Astrocyte (in vitro differentiated cells and primary cell): Measurements from ENCODE around the gene RAB26. TPM values are rescaled to one million over a fixed set of nuclear protein-coding genes. Genes with fewer than 3 reads are reported as not detected.

Experiments
- DNase-seq: peaks from one replicate; pipeline ENCODE4 v3.0.0-alpha.2; 2010; ENCODE audit warnings: low read depth
- FAIRE-seq: peaks from 2 replicates; lab custom pipeline; 2011; peaks lifted over from hg19 to GRCh38; lab: Jason Lieb, UNC
- H2AFZ ChIP-seq: 2 replicates; pipeline ENCODE4 v1.6.0; 2012; ENCODE audit warnings: low read depth, low read length, inconsistent platforms
- H3K27ac ChIP-seq: 2 replicates; pipeline ENCODE4 v1.5.1; 2011; ENCODE audit warnings: low read depth, low read length, inconsistent platforms
- H3K27me3 ChIP-seq: 2 replicates; pipeline ENCODE4 v1.6.0; 2011; ENCODE audit warnings: low read length, inconsistent platforms; ENCODE audit not compliant: insufficient read depth
- H3K36me3 ChIP-seq: 2 replicates; pipeline ENCODE4 v1.5.1; 2011; ENCODE audit warnings: low read length, inconsistent platforms; ENCODE audit not compliant: insufficient read depth
- H3K4me1 ChIP-seq: 2 replicates; pipeline ENCODE4 v1.5.1; 2011; ENCODE audit warnings: low read length, inconsistent platforms; ENCODE audit not compliant: insufficient read depth
- H3K4me2 ChIP-seq: 2 replicates; pipeline ENCODE4 v1.6.0; 2012; ENCODE audit warnings: low read length, inconsistent platforms
- H3K4me3 ChIP-seq: 2 replicates; pipeline ENCODE4 v1.5.1; 2011; ENCODE audit warnings: low read depth, mild to moderate bottlenecking, low read length, inconsistent platforms; ENCODE audit not compliant: insufficient read depth
- H3K79me2 ChIP-seq: 2 replicates; pipeline ENCODE4 v1.6.0; 2012; ENCODE audit warnings: mild to moderate bottlenecking, low read length, inconsistent platforms; ENCODE audit not compliant: insufficient read depth
- H3K9ac ChIP-seq: 2 replicates; pipeline ENCODE4 v1.6.0; 2012; ENCODE audit warnings: mild to moderate bottlenecking, low read length, inconsistent platforms
- H3K9me3 ChIP-seq: 2 replicates; pipeline ENCODE4 v1.5.1; 2012; ENCODE audit warnings: low read depth, mild to moderate bottlenecking, low read length, inconsistent platforms; ENCODE audit not compliant: insufficient read depth
- H4K20me1 ChIP-seq: 2 replicates; pipeline ENCODE4 v1.6.0; 2012; ENCODE audit warnings: low read length, inconsistent platforms; ENCODE audit not compliant: insufficient read depth
- H3K27ac Mint-ChIP-seq: one replicate; pipeline ENCODE4 v1.8.0; 2021; ENCODE audit warnings: mild to moderate bottlenecking, mixed read lengths; ENCODE audit not compliant: unreplicated experiment
- H3K27me3 Mint-ChIP-seq: one replicate; pipeline ENCODE4 v1.8.0; 2021; ENCODE audit warnings: low read depth, mixed read lengths; ENCODE audit not compliant: unreplicated experiment
- H3K36me3 Mint-ChIP-seq: one replicate; pipeline ENCODE4 v1.8.0; 2021; ENCODE audit warnings: low read depth, mixed read lengths; ENCODE audit not compliant: unreplicated experiment
- H3K4me1 Mint-ChIP-seq: one replicate; pipeline ENCODE4 v1.8.0; 2021; ENCODE audit warnings: low read depth, mixed read lengths; ENCODE audit not compliant: unreplicated experiment
- H3K4me3 Mint-ChIP-seq: one replicate; pipeline ENCODE4 v1.8.0; 2021; ENCODE audit warnings: mild to moderate bottlenecking, moderate library complexity, mixed read lengths; ENCODE audit not compliant: unreplicated experiment
- H3K9me3 Mint-ChIP-seq: one replicate; pipeline ENCODE4 v1.8.0; 2021; ENCODE audit warnings: mild to moderate bottlenecking, mixed read lengths; ENCODE audit not compliant: unreplicated experiment
- CTCF ChIP-seq: IDR thresholded peaks from 2 replicates; pipeline ENCODE4 v1.5.1; 2011; ENCODE audit warnings: low read depth, mild to moderate bottlenecking, inconsistent platforms, low read length, moderate library complexity; ENCODE audit not compliant: insufficient read depth
- EZH2 ChIP-seq: IDR thresholded peaks from 2 replicates; pipeline ENCODE4 v1.6.1; 2012; ENCODE audit warnings: mild to moderate bottlenecking, low read length, inconsistent platforms; ENCODE audit not compliant: insufficient read depth
- total RNA-seq: library from RNA; stranded (reverse); gene quantifications from 2 replicates; pipeline ENCODE4 v1.2.1, GENCODE V29; 2021

RAB26 gene
- total RNA-seq, 1 donor from 2014 or later = 1.4 TPM

- Histone ChIP-seq H3K4me2 (no peak overlapping the region), H3K79me2 (no peaks in the 10 kb centered on the region), H4K20me1 (peaks cover 39% of the 10 kb centered on the region), H3K9me3 (no peaks in the 10 kb centered on the region), H3K9ac (no peak overlapping the region), H3K27ac (no peak overlapping the region), H3K4me1 (peaks cover 25% of the 10 kb centered on the region), H3K4me3 (no peak overlapping the region), H3K27me3 (no peaks in the 10 kb centered on the region), H3K36me3 (no peaks in the 10 kb centered on the region), H2AFZ (no peak overlapping the region)
- Mint-ChIP-seq H3K4me3 (peak overlapping the region; percentile 13), H3K4me1 (peaks cover 4% of the 10 kb centered on the region), H3K9me3 (no peaks in the 10 kb centered on the region), H3K27ac (peak overlapping the region; percentile 4), H3K27me3 (no peaks in the 10 kb centered on the region), H3K36me3 (no peaks in the 10 kb centered on the region)
- DNase-seq = no peak
- no peak for TF ChIP-seq EZH2
- no peak for TF ChIP-seq CTCF
- no peak for FAIRE-seq
Measured at GRCh38 chr16:2145843-2146242, 2.6 kb upstream of the RAB26 start.

- no peak overlapping the region for H3K4me2 ChIP-seq
- H3K27me3 ChIP-seq = no peaks in the 10 kb centered on the region
- peaks cover 54% of the 10 kb centered on the region for H4K20me1 ChIP-seq
- Mint-ChIP-seq H3K36me3 (peaks cover 5% of the 10 kb centered on the region), H3K27ac (no peak overlapping the region), H3K27me3 (no peaks in the 10 kb centered on the region), H3K4me1 (peaks cover 16% of the 10 kb centered on the region), H3K4me3 (peak overlapping the region; percentile 67), H3K9me3 (no peaks in the 10 kb centered on the region)
- H3K27ac ChIP-seq = no peak overlapping the region
- H3K79me2 ChIP-seq = peaks cover 13% of the 10 kb centered on the region
- H3K36me3 ChIP-seq = no peaks in the 10 kb centered on the region
- DNase-seq (no peak), FAIRE-seq (no peak)
- no peak overlapping the region for H3K9ac ChIP-seq
- no peak for TF ChIP-seq EZH2
- no peak for TF ChIP-seq CTCF
- H3K4me3 ChIP-seq = no peak overlapping the region
- no peak overlapping the region for H2AFZ ChIP-seq
- H3K4me1 ChIP-seq = peaks cover 40% of the 10 kb centered on the region
- no peaks in the 10 kb centered on the region for H3K9me3 ChIP-seq
Measured at GRCh38 chr16:2147378-2147777, 1.0 kb upstream of the RAB26 start.

DNA sequence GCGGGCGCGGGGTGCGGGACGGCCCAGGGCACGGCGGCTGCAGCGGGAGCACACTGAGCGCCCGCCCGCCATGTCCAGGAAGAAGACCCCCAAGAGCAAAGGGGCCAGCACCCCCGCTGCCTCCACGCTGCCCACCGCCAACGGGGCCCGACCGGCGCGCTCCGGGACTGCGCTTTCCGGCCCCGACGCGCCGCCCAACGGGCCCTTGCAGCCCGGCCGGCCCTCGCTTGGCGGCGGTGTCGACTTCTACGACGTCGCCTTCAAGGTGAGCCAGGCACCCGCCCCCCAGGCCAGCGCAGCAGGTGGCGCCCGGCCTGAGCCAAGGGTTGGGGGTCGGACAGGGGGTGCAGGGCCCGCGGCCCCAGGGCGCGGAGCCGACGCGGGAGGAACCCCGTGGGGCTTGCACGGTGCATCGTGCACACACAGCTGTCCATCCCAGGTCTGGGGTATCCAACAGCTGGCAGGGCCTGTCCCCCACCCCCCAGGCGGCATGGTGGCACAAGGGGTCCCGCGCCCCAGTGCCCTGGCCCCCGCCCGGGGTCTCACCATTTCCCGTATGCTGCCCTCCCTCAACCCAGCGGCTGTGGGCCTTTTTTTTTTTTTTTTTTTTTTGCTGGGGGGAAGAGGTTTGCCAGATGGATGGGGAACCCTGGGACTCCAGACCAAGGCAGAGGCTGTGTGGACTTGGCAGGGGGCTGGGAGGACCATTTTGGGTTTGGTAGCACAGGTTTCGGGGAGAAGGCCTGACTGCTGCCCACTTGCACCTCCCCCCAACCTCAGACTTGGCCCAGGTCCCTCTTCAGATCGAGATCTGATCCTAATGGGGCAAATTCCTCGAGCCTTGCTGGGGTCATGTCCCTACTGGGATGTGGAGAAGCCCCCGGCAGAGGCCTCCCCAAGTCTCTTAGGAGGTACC, 547 bp downstream of the RAB26 start:
- Histone ChIP-seq H3K27ac (no peak overlapping the region), H3K27me3 (no peaks in the 10 kb centered on the region), H3K9me3 (no peaks in the 10 kb centered on the region), H2AFZ (no peak overlapping the region), H3K4me3 (peak overlapping the region; percentile 28), H3K79me2 (peaks cover 29% of the 10 kb centered on the region), H3K36me3 (peaks cover 4% of the 10 kb centered on the region), H3K9ac (peak overlapping the region; percentile 43), H4K20me1 (peaks cover 70% of the 10 kb centered on the region), H3K4me1 (peaks cover 55% of the 10 kb centered on the region), H3K4me2 (peak overlapping the region; percentile 100)
- peak overlapping the region; percentile 62 for H3K4me3 Mint-ChIP-seq
- no peak overlapping the region for H3K27ac Mint-ChIP-seq
- TF ChIP-seq EZH2 (no peak), CTCF (no peak)
- H3K36me3 Mint-ChIP-seq = peaks cover 7% of the 10 kb centered on the region
- no peaks in the 10 kb centered on the region for H3K9me3 Mint-ChIP-seq
- peaks cover 17% of the 10 kb centered on the region for H3K4me1 Mint-ChIP-seq
- no peaks in the 10 kb centered on the region for H3K27me3 Mint-ChIP-seq
- no peak for DNase-seq
- no peak for FAIRE-seq
